CD4-positive, CD25-positive, alpha-beta regulatory T cell (primary cell): ENCODE results near the gene MND1. TPM values are rescaled to one million over a fixed set of nuclear protein-coding genes. Genes with fewer than 3 reads are reported as not detected.
A peak's percentile ranks its signal among the peaks of the same experiment; 100 is the strongest.

Experiments used
- ATAC-seq, 2 donors: fragments of 150-1000 bp; cut with Tn5 transposase; one replicate each; pipeline ENCODE4 v1.10.0; 2021; ENCODE audit warnings: low read depth in 2 of 2, moderate number of reproducible peaks in 2 of 2, moderate library complexity in 1 of 2
- DNase-seq, 3 donors: peaks; one replicate each; pipeline versions ENCODE4 v3.0.0 to v3.0.0-alpha.2; 2012 to 2022; ENCODE audit warnings: mixed read lengths in 1 of 3
- H3K27ac ChIP-seq: one replicate; pipeline ENCODE4 v1.7.0; 2013; ENCODE audit warnings: mild to moderate bottlenecking, low read length; ENCODE audit not compliant: insufficient read depth, poor library complexity, severe bottlenecking
- H3K27me3 ChIP-seq: one replicate; pipeline ENCODE4 v1.7.0; 2013; ENCODE audit warnings: low read length; ENCODE audit not compliant: control insufficient read depth, insufficient read depth
- H3K36me3 ChIP-seq: one replicate; pipeline ENCODE4 v1.7.0; 2013; ENCODE audit warnings: mild to moderate bottlenecking, low read length, moderate library complexity; ENCODE audit not compliant: control insufficient read depth, insufficient read depth
- H3K4me1 ChIP-seq: 2 replicates; pipeline ENCODE4 v1.7.0; 2013; ENCODE audit warnings: mild to moderate bottlenecking, low read length; ENCODE audit not compliant: insufficient read depth, control insufficient read depth, poor library complexity, severe bottlenecking
- H3K4me3 ChIP-seq: one replicate; pipeline ENCODE4 v1.7.0; 2013; ENCODE audit warnings: low read depth, mild to moderate bottlenecking, low read length, moderate library complexity
- H3K9me3 ChIP-seq, 2 experiments: 1 replicate in 1 of 2; 2 replicates in 1 of 2; pipeline ENCODE4 v1.7.0; 2013; ENCODE audit warnings: low read length in 2 of 2, mild to moderate bottlenecking in 1 of 2, moderate library complexity in 1 of 2; ENCODE audit not compliant: control insufficient read depth in 2 of 2
- H3K27ac Mint-ChIP-seq, 3 donors: one replicate each; pipeline ENCODE4 v1.8.0; 2020 to 2022; ENCODE audit warnings: mild to moderate bottlenecking in 3 of 3, mixed read lengths in 3 of 3, moderate library complexity in 2 of 3
- H3K27me3 Mint-ChIP-seq: one replicate; pipeline ENCODE4 v1.8.0; 2022; ENCODE audit warnings: mild to moderate bottlenecking, mixed read lengths
- H3K36me3 Mint-ChIP-seq: one replicate; pipeline ENCODE4 v1.8.0; 2020; ENCODE audit warnings: mixed read lengths
- H3K4me1 Mint-ChIP-seq, 4 donors: one replicate each; pipeline ENCODE4 v1.8.0; 2020 to 2022; ENCODE audit warnings: mixed read lengths in 4 of 4, mild to moderate bottlenecking in 1 of 4
- H3K4me3 Mint-ChIP-seq, 4 donors: one replicate each; pipeline ENCODE4 v1.8.0; 2020 to 2022; ENCODE audit warnings: mild to moderate bottlenecking in 4 of 4, mixed read lengths in 4 of 4, moderate library complexity in 3 of 4
- H3K9me3 Mint-ChIP-seq, 7 donors: one replicate each; pipeline ENCODE4 v1.8.0; 2020 to 2022; ENCODE audit warnings: mixed read lengths in 7 of 7, mild to moderate bottlenecking in 3 of 7, moderate library complexity in 2 of 7
- polyA plus RNA-seq, 4 donors: library from polyadenylated mRNA; unstranded; fragments of 300-500 nt; fragmentation: Illumina TruSeq; gene quantifications; one replicate each; pipeline ENCODE4 v1.2.3, GENCODE V29; 2021
- total RNA-seq: library from RNA; stranded (reverse); gene quantifications from one replicate; pipeline ENCODE4 v1.2.3, GENCODE V29; 2022

The MND1 gene
- total and polyA plus RNA-seq, 5 donors from 2014 or later: 0.38 to 1.1 (median 0.79) TPM; not detected in 1

DNA sequence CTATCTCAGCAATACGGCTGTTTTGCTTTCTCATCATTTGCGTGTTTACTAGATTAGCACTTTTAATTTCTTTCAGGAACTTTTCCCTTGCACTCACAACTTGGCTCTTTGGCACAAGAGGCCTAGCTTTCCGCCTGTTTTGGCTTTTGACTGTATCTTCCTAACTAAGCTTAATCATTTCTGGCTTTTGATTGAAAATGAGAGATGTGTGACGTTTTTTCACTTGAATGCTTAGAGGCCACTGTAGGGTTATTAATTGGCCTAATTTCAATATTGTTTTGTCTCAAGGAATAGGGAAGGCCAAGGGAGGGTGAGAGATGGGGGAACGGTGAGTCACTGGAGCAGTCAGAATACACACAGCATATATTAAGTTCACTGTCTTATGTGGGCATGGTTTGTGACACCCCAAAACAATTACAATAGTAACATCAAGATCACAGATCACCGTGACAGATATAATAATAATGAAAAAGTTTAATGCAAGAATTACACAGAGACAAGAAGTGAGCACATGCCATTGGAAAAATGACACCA is 27.3 kb downstream of the MND1 start:
- Histone ChIP-seq H3K36me3 (no peaks in the 10 kb centered on the region), H3K9me3 (peaks cover 0 to 5% of the 10 kb centered on the region in 2 experiments)

DNA sequence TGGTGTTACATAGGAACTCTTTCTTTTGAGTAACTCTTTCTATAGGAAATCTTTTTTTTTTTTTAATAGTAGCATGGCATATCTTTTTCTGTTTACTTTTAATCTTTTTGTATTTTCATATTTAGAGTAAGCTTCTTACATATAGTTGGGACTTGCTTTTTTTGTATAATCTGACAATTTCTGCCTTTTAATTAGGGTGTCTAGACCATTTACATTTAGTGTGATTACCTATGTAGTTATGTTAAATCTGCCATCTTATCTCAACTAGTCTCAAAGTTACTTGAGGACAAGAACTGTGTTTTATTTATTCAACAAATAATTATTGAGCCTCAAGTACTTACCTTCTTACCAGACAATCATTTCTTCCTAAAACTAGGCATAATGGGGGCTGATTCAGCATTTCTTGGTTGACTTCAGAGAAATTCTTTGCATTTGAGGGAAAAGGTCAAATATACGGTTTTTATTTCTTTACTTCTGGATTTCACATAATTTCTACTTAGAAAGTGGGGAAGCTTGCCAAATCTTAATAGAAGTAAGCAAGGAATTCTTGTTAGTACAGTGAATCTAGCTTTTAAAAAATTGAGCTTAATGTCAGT is 28.6 kb downstream of the MND1 start:
- Mint-ChIP-seq H3K4me1 (peaks cover 0 to 5% (median 4%) of the 10 kb centered on the region in 4 donors), H3K27ac (no peak overlapping the region), H3K4me3 (no peak overlapping the region), H3K9me3 (peaks cover 1 to 6% (median 3%) of the 10 kb centered on the region in 7 donors), H3K27me3 (no peaks in the 10 kb centered on the region), H3K36me3 (no peaks in the 10 kb centered on the region)
- H3K36me3 ChIP-seq: no peaks in the 10 kb centered on the region
- H3K4me3 ChIP-seq: no peak overlapping the region
- no peak for DNase-seq
- no peak for ATAC-seq
- no peaks in the 10 kb centered on the region for H3K27me3 ChIP-seq
- H3K27ac ChIP-seq: no peak overlapping the region
- no peaks in the 10 kb centered on the region for H3K4me1 ChIP-seq
- H3K9me3 ChIP-seq: peaks cover 0 to 5% of the 10 kb centered on the region in 2 experiments

More for the DNA sequence above, 27.3 kb downstream of the MND1 start:
- Mint-ChIP-seq H3K36me3 (no peaks in the 10 kb centered on the region), H3K9me3 (peaks cover 1 to 6% (median 2%) of the 10 kb centered on the region in 7 donors), H3K27me3 (no peaks in the 10 kb centered on the region), H3K4me3 (no peak overlapping the region), H3K4me1 (peaks cover 0 to 11% (median 4%) of the 10 kb centered on the region in 4 donors), H3K27ac (no peak overlapping the region)
- ATAC-seq: no peak
- no peak overlapping the region for H3K27ac ChIP-seq
- no peaks in the 10 kb centered on the region for H3K27me3 ChIP-seq
- H3K4me3 ChIP-seq: no peak overlapping the region
- no peak for DNase-seq
- no peaks in the 10 kb centered on the region for H3K4me1 ChIP-seq

DNA sequence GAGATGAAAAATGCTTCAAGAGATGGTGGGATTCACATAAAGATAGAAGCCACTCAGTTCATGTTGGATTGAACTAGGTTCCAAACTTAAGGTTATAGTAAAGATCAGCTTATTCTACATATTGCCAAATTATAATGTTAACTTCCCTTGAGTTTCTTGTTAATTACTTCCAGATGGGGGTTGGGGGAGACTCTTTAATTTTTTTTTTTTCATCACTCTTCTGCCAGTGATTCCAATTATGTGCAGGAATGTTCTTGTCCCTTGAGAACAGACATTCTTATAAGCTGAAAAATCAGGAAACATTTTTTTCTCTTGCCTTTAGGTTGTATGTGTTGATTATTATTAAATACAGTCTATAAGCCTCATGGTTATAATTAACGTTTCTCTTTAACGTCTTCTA is 30.0 kb downstream of the MND1 start:
- Mint-ChIP-seq H3K36me3 (no peaks in the 10 kb centered on the region), H3K4me1 (peaks cover 4 to 5% (median 5%) of the 10 kb centered on the region in 4 donors), H3K4me3 (no peak overlapping the region), H3K27ac (no peak overlapping the region), H3K9me3 (peaks cover 1 to 6% (median 3%) of the 10 kb centered on the region in 7 donors), H3K27me3 (no peaks in the 10 kb centered on the region)
- H3K27ac ChIP-seq: no peak overlapping the region
- DNase-seq (no peak), ATAC-seq (no peak)
- H3K27me3 ChIP-seq: no peaks in the 10 kb centered on the region
- no peaks in the 10 kb centered on the region for H3K4me1 ChIP-seq
- H3K36me3 ChIP-seq: no peaks in the 10 kb centered on the region
- H3K9me3 ChIP-seq: peaks cover 0 to 5% of the 10 kb centered on the region in 2 experiments
- no peak overlapping the region for H3K4me3 ChIP-seq

DNA sequence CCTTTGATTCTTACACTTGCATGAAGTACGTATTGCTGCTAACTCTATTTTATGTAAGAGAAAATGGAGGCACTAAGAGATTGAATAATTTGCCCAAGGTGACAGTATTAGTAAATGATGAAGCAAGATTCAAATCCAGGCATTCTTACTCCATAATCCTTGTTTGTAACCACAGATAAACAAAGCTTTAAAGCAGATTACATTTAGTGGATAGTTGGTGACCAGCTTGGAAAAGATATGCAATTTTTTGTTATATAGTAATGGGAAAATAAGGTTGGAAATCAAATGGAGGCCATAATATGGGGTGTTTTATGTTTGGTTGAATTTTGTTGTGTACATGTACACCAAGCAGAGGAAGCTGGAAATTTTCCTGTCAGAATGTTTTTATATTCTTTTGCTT is 30.8 kb downstream of the MND1 start:
- H3K4me3 ChIP-seq: no peak overlapping the region
- no peaks in the 10 kb centered on the region for H3K36me3 ChIP-seq
- peaks cover 0 to 5% of the 10 kb centered on the region in 2 experiments for H3K9me3 ChIP-seq
- H3K4me1 Mint-ChIP-seq: peaks cover 4 to 5% (median 5%) of the 10 kb centered on the region in 4 donors
- DNase-seq: no peak
- H3K27me3 Mint-ChIP-seq: no peaks in the 10 kb centered on the region
- no peak overlapping the region for H3K4me3 Mint-ChIP-seq
- H3K36me3 Mint-ChIP-seq: no peaks in the 10 kb centered on the region
- peaks cover under 1 to 6% (median 3%) of the 10 kb centered on the region in 7 donors for H3K9me3 Mint-ChIP-seq
- no peak overlapping the region for H3K27ac Mint-ChIP-seq
- no peak for ATAC-seq
- no peaks in the 10 kb centered on the region for H3K4me1 ChIP-seq
- no peak overlapping the region for H3K27ac ChIP-seq
- H3K27me3 ChIP-seq: no peaks in the 10 kb centered on the region

- H3K27me3 ChIP-seq: no peaks in the 10 kb centered on the region
- H3K27ac ChIP-seq: no peak overlapping the region
- Mint-ChIP-seq H3K4me3 (no peak overlapping the region), H3K27ac (peak overlapping the region in 1 of 3 donors; percentile 28), H3K36me3 (no peaks in the 10 kb centered on the region), H3K9me3 (no peaks in the 10 kb centered on the region), H3K4me1 (peaks cover 0 to 5% (median 2%) of the 10 kb centered on the region in 4 donors), H3K27me3 (no peaks in the 10 kb centered on the region)
- no peak overlapping the region for H3K4me3 ChIP-seq
- ATAC-seq (no peak), DNase-seq (no peak)
- H3K9me3 ChIP-seq: no peaks in the 10 kb centered on the region
- no peaks in the 10 kb centered on the region for H3K4me1 ChIP-seq
- H3K36me3 ChIP-seq: no peaks in the 10 kb centered on the region
These were observed 38.6 kb downstream of the MND1 start for GRCh38 chr4:153383131-153383530.

DNA sequence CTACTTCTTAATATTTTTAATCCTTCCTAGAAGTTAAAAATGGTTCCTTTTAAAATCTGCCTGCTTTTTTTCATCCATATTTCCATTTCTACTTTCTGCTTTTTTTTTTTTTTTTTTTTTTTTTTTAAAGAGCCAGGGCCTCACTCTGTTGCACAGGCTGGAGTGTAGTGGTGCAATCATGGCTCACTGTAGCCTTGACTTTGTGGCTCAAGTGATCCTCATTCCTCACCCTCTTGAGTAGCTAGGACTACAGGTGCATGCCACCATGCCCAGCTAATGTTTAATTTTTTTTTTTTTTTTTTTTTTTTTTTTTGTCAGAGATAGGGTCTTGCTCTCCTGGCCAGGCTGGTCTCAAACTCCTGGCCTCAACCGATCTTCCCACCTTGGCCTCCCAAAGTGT is 39.7 kb downstream of the MND1 start:
- DNase-seq: no peak
- no peaks in the 10 kb centered on the region for H3K36me3 ChIP-seq
- no peaks in the 10 kb centered on the region for H3K9me3 Mint-ChIP-seq
- H3K36me3 Mint-ChIP-seq: no peaks in the 10 kb centered on the region
- no peaks in the 10 kb centered on the region for H3K27me3 ChIP-seq
- no peak overlapping the region for H3K27ac Mint-ChIP-seq
- H3K4me3 Mint-ChIP-seq: no peak overlapping the region
- H3K9me3 ChIP-seq: no peaks in the 10 kb centered on the region
- peaks cover 0 to 5% (median 0%) of the 10 kb centered on the region in 4 donors for H3K4me1 Mint-ChIP-seq
- no peak for ATAC-seq
- H3K4me3 ChIP-seq: no peak overlapping the region
- no peaks in the 10 kb centered on the region for H3K27me3 Mint-ChIP-seq
- no peaks in the 10 kb centered on the region for H3K4me1 ChIP-seq
- H3K27ac ChIP-seq: no peak overlapping the region

GRCh38 chr4:153385784-153386183 is 41.3 kb downstream of the MND1 start:
- Mint-ChIP-seq H3K9me3 (no peaks in the 10 kb centered on the region), H3K27ac (no peak overlapping the region), H3K4me1 (peaks cover 0 to 5% (median 0%) of the 10 kb centered on the region in 4 donors), H3K36me3 (no peaks in the 10 kb centered on the region), H3K27me3 (no peaks in the 10 kb centered on the region), H3K4me3 (no peak overlapping the region)
- H3K9me3 ChIP-seq: no peaks in the 10 kb centered on the region
- DNase-seq: no peak
- no peak overlapping the region for H3K27ac ChIP-seq
- no peak for ATAC-seq
- no peaks in the 10 kb centered on the region for H3K4me1 ChIP-seq
- no peak overlapping the region for H3K4me3 ChIP-seq
- H3K36me3 ChIP-seq: no peaks in the 10 kb centered on the region
- no peaks in the 10 kb centered on the region for H3K27me3 ChIP-seq

GRCh38 chr4:153387981-153388380 is 43.5 kb downstream of the MND1 start:
- H3K27ac Mint-ChIP-seq: no peak overlapping the region
- no peaks in the 10 kb centered on the region for H3K4me1 ChIP-seq
- no peak overlapping the region for H3K4me3 ChIP-seq
- no peaks in the 10 kb centered on the region for H3K36me3 Mint-ChIP-seq
- no peaks in the 10 kb centered on the region for H3K9me3 Mint-ChIP-seq
- no peaks in the 10 kb centered on the region for H3K9me3 ChIP-seq
- no peaks in the 10 kb centered on the region for H3K27me3 ChIP-seq
- H3K4me3 Mint-ChIP-seq: no peak overlapping the region
- no peak overlapping the region for H3K27ac ChIP-seq
- DNase-seq: no peak
- no peaks in the 10 kb centered on the region for H3K36me3 ChIP-seq
- ATAC-seq: no peak
- H3K4me1 Mint-ChIP-seq: peaks cover 0 to 5% (median 0%) of the 10 kb centered on the region in 4 donors
- H3K27me3 Mint-ChIP-seq: no peaks in the 10 kb centered on the region
